Breast epithelium (tissue), 4 donors: ENCODE data around the gene PRR7. TPM values are rescaled to one million over a fixed set of nuclear protein-coding genes. Genes with fewer than 3 reads are reported as not detected.

Experiments used
- DNase-seq, 2 donors: peaks; one replicate each; pipeline ENCODE4 v3.0.0-alpha.2; 2019; ENCODE audit warnings: low spot score in 2 of 2
- H3K27ac ChIP-seq, 2 donors: fragments of 200-600 bp; sonication (generic) in 1 of 2; one replicate each; pipeline ENCODE4 v1.5.1; 2016 to 2019; ENCODE audit warnings: mild to moderate bottlenecking in 1 of 2
- H3K27me3 ChIP-seq, 2 donors: fragments of 200-600 bp; sonication (generic) in 1 of 2; one replicate each; pipeline versions ENCODE4 v1.5.1 to v1.6.0; 2017 to 2019; ENCODE audit warnings: control low read depth in 1 of 2, mild to moderate bottlenecking in 1 of 2
- H3K36me3 ChIP-seq: fragments of 200-600 bp; one replicate; pipeline ENCODE4 v1.5.1; 2019
- H3K4me1 ChIP-seq, 2 donors: fragments of 200-600 bp; sonication (generic); one replicate each; pipeline ENCODE4 v1.5.1; 2016 to 2019; ENCODE audit warnings: control low read depth in 1 of 2
- H3K4me3 ChIP-seq, 3 donors: fragments of 200-600 bp; sonication (generic); 1 replicate in 2 of 3; 2 replicates in 1 of 3; pipeline ENCODE4 v1.5.1; 2016 to 2019; ENCODE audit warnings: mild to moderate bottlenecking in 3 of 3, moderate library complexity in 2 of 3
- H3K9me3 ChIP-seq, 2 donors: fragments of 200-600 bp; sonication (generic) in 1 of 2; one replicate each; pipeline ENCODE4 v1.5.1; 2016 to 2019; ENCODE audit warnings: control low read depth in 1 of 2
- CTCF ChIP-seq, 3 donors: fragments of 450-650 bp; IDR thresholded peaks; one replicate each; pipeline ENCODE4 v1.5.1; 2016 to 2017; ENCODE audit warnings: antibody characterized with exemption in 3 of 3, mild to moderate bottlenecking in 3 of 3, moderate library complexity in 3 of 3
- POLR2A ChIP-seq: fragments of 450-650 bp; IDR thresholded peaks from one replicate; pipeline ENCODE4 v1.6.1; 2016; ENCODE audit warnings: antibody characterized with exemption, mild to moderate bottlenecking, moderate library complexity
- POLR2AphosphoS5 ChIP-seq, 3 donors: sonication (generic); formaldehyde crosslinking; IDR thresholded peaks; one replicate each; pipeline ENCODE4 v1.6.1; 2017; ENCODE audit warnings: antibody characterized with exemption in 3 of 3
- intact Hi-C: fragments of 100-400 bp; cut with DNase I; formaldehyde crosslinking; loops from one replicate; pipeline ENCODE4 v1.15.1; 2023; ENCODE audit warnings: low total_unique reads
- total RNA-seq, 3 donors: library from RNA; depleted of rRNA; stranded (reverse); fragments of >200 nt; gene quantifications; one replicate each; pipeline ENCODE4 v1.1.0, GENCODE V29; 2016

PRR7 gene
- total RNA-seq, 3 donors from 2014 or later, result 0.48 to 2.0 (median 1.3) TPM

- Histone ChIP-seq H3K9me3 (no peaks in the 10 kb centered on the region), H3K27ac (no peak overlapping the region), H3K36me3 (no peaks in the 10 kb centered on the region), H3K4me3 (no peak overlapping the region), H3K27me3 (no peaks in the 10 kb centered on the region), H3K4me1 (peaks cover 0 to 5% of the 10 kb centered on the region in 2 donors)
- TF ChIP-seq POLR2AphosphoS5 (IDR thresholded peaks at IDR 0.05) (no peak), CTCF (IDR thresholded peaks at IDR 0.05) (no peak), POLR2A (no peak)
- intact Hi-C loops, result no loop called here
- no peak for DNase-seq
Measured at GRCh38 chr5:177434437-177434836, 12.2 kb upstream of the PRR7 start.

- no peaks in the 10 kb centered on the region for H3K9me3 ChIP-seq
- no peak for TF ChIP-seq POLR2A
- H3K27ac ChIP-seq, result no peak overlapping the region
- peaks cover 0 to 5% of the 10 kb centered on the region in 2 donors for H3K4me1 ChIP-seq
- intact Hi-C loops, result no loop called here
- H3K36me3 ChIP-seq, result no peaks in the 10 kb centered on the region
- no peak overlapping the region for H3K4me3 ChIP-seq
- no peaks in the 10 kb centered on the region for H3K27me3 ChIP-seq
- DNase-seq, result no peak
Measured at GRCh38 chr5:177434942-177435738, 11.5 kb upstream of the PRR7 start.

GRCh38 chr5:177435847-177436536 is 10.6 kb upstream of the PRR7 start:
- no peak for DNase-seq

GRCh38 chr5:177437623-177438022 is 9.0 kb upstream of the PRR7 start:
- intact Hi-C loops, result no loop called here
- Histone ChIP-seq H3K4me1 (no peaks in the 10 kb centered on the region), H3K9me3 (no peaks in the 10 kb centered on the region), H3K27ac (no peak overlapping the region), H3K4me3 (no peak overlapping the region), H3K27me3 (no peaks in the 10 kb centered on the region), H3K36me3 (no peaks in the 10 kb centered on the region)
- no peak for DNase-seq
- TF ChIP-seq POLR2AphosphoS5 (IDR thresholded peaks at IDR 0.05), result no peak
- no peak for TF ChIP-seq CTCF (IDR thresholded peaks at IDR 0.05)
- no peak for TF ChIP-seq POLR2A

More at GRCh38 chr5:177435847-177436536, 10.6 kb upstream of the PRR7 start:
- H3K4me1 ChIP-seq, result no peaks in the 10 kb centered on the region
- no peak overlapping the region for H3K27ac ChIP-seq
- no peaks in the 10 kb centered on the region for H3K9me3 ChIP-seq
- H3K4me3 ChIP-seq, result no peak overlapping the region
- intact Hi-C loops, result no loop called here
- no peaks in the 10 kb centered on the region for H3K36me3 ChIP-seq
- TF ChIP-seq POLR2AphosphoS5 (IDR thresholded peaks at IDR 0.05), result no peak
- no peak for TF ChIP-seq POLR2A
- TF ChIP-seq CTCF (IDR thresholded peaks at IDR 0.05), result no peak
- H3K27me3 ChIP-seq, result no peaks in the 10 kb centered on the region

GRCh38 chr5:177438468-177438867 is 8.1 kb upstream of the PRR7 start:
- H3K4me1 ChIP-seq, result no peaks in the 10 kb centered on the region
- DNase-seq, result no peak
- H3K27me3 ChIP-seq, result no peaks in the 10 kb centered on the region
- no peak for TF ChIP-seq CTCF (IDR thresholded peaks at IDR 0.05)
- no peak for TF ChIP-seq POLR2A
- TF ChIP-seq POLR2AphosphoS5 (IDR thresholded peaks at IDR 0.05), result no peak
- no peak overlapping the region for H3K27ac ChIP-seq
- no peak overlapping the region for H3K4me3 ChIP-seq
- H3K36me3 ChIP-seq, result no peaks in the 10 kb centered on the region
- intact Hi-C loops, result no loop called here
- no peaks in the 10 kb centered on the region for H3K9me3 ChIP-seq
